Epidermal melanocyte (primary cell): ENCODE results near the gene FBXW10.
"Not testable (repeated sequence)": the region's sequence is repeated elsewhere in the genome, so short reads cannot be mapped to it uniquely, and the experiment has no call there.

Experiments
- DNase-seq: peaks from one replicate; pipeline ENCODE4 v3.0.0; 2011; ENCODE audit warnings: low spot score; ENCODE audit not compliant: insufficient read length

Gene FBXW10

GRCh38 chr17:18743699-18744421, at the start of gene FBXW10:
Gene FBXW10, plus strand, starts transcription at chr17:18744054. Its CDS starts 191 bp downstream, at chr17:18744245.
- DNase-seq = not testable (repeated sequence)

- not testable (repeated sequence) for DNase-seq
Measured at GRCh38 chr17:18695143-18695542, 48.7 kb upstream of the FBXW10 start.

GRCh38 chr17:18698473-18699103, 45.3 kb upstream of the FBXW10 start:
- DNase-seq = not testable (repeated sequence)

GRCh38 chr17:18705955-18706354, 37.9 kb upstream of the FBXW10 start:
- not testable (repeated sequence) for DNase-seq

- not testable (repeated sequence) for DNase-seq
Measured at GRCh38 chr17:18708215-18708614, 35.6 kb upstream of the FBXW10 start.

- DNase-seq = not testable (repeated sequence)
Measured at GRCh38 chr17:18712354-18712999, 31.4 kb upstream of the FBXW10 start.

- not testable (repeated sequence) for DNase-seq
Measured at GRCh38 chr17:18718643-18719427, 25.0 kb upstream of the FBXW10 start.

- DNase-seq = not testable (repeated sequence)
Measured at GRCh38 chr17:18719428-18720110, 24.3 kb upstream of the FBXW10 start.

- not testable (repeated sequence) for DNase-seq
Measured at GRCh38 chr17:18721775-18722547, 21.9 kb upstream of the FBXW10 start.

GRCh38 chr17:18722612-18723011, 21.2 kb upstream of the FBXW10 start:
- not testable (repeated sequence) for DNase-seq

GRCh38 chr17:18723509-18723908, 20.3 kb upstream of the FBXW10 start:
- DNase-seq = not testable (repeated sequence)

GRCh38 chr17:18732438-18732837, 11.4 kb upstream of the FBXW10 start:
- DNase-seq = not testable (repeated sequence)

- not testable (repeated sequence) for DNase-seq
Measured at GRCh38 chr17:18733350-18733749, 10.5 kb upstream of the FBXW10 start.

- not testable (repeated sequence) for DNase-seq
Measured at GRCh38 chr17:18739616-18740391, 4.0 kb upstream of the FBXW10 start.

- not testable (repeated sequence) for DNase-seq
Measured at GRCh38 chr17:18741228-18741627, 2.6 kb upstream of the FBXW10 start.

- DNase-seq = not testable (repeated sequence)
Measured at GRCh38 chr17:18744726-18745125, 872 bp downstream of the FBXW10 start.

- DNase-seq = not testable (repeated sequence)
Measured at GRCh38 chr17:18746551-18746950, 2.7 kb downstream of the FBXW10 start.

GRCh38 chr17:18747501-18747900, 3.6 kb downstream of the FBXW10 start:
- not testable (repeated sequence) for DNase-seq

GRCh38 chr17:18750242-18750641, 6.4 kb downstream of the FBXW10 start:
- DNase-seq = not testable (repeated sequence)
